ENCODE data around the gene CACNB1.
"Not testable (repeated sequence)": the region's sequence is repeated elsewhere in the genome, so short reads cannot be mapped to it uniquely, and the experiment has no call there.

The CACNB1 gene

GRCh38 chr17:39173526-39174274, 23.8 kb downstream of the CACNB1 start:
- no peak for DNase-seq

GRCh38 chr17:39173080-39173479, 24.4 kb downstream of the CACNB1 start:
- DNase-seq, result no peak

GRCh38 chr17:39171933-39172332, 25.5 kb downstream of the CACNB1 start:
- no peak for DNase-seq

GRCh38 chr17:39170558-39170957, 26.9 kb downstream of the CACNB1 start:
- DNase-seq, result no peak

GRCh38 chr17:39170109-39170508, 27.4 kb downstream of the CACNB1 start:
- no peak for DNase-seq

GRCh38 chr17:39169518-39169917, 28.0 kb downstream of the CACNB1 start:
- DNase-seq, result no peak

- DNase-seq, result no peak
Measured at GRCh38 chr17:39169101-39169500, 28.4 kb downstream of the CACNB1 start.

GRCh38 chr17:39168503-39168902, 29.0 kb downstream of the CACNB1 start:
- not testable (repeated sequence) for DNase-seq

- no peak for DNase-seq
Measured at GRCh38 chr17:39167476-39167875, 30.0 kb downstream of the CACNB1 start.

GRCh38 chr17:39166437-39167335, 30.8 kb downstream of the CACNB1 start:
- DNase-seq, result no peak

GRCh38 chr17:39165841-39166349, 31.6 kb downstream of the CACNB1 start, which contains the start of gene ARL5C:
Gene ARL5C, minus strand, starts transcription at chr17:39166161. Its CDS starts 401 bp downstream, at chr17:39165760.
- no peak for DNase-seq

GRCh38 chr17:39165178-39165840, 32.2 kb downstream of the CACNB1 start:
- no peak for DNase-seq

GRCh38 chr17:39164675-39165143, 32.8 kb downstream of the CACNB1 start:
- peak; percentile 95 for DNase-seq

GRCh38 chr17:39161962-39162361, 35.5 kb downstream of the CACNB1 start:
- no peak for DNase-seq

- no peak for DNase-seq
Measured at GRCh38 chr17:39158623-39159022, 38.8 kb downstream of the CACNB1 start.

GRCh38 chr17:39156491-39156890, 41.0 kb downstream of the CACNB1 start:
- peak; percentile 55 for DNase-seq

GRCh38 chr17:39155654-39156053, 41.8 kb downstream of the CACNB1 start:
- no peak for DNase-seq

GRCh38 chr17:39153599-39154051, 43.8 kb downstream of the CACNB1 start:
- peak; percentile 92 for DNase-seq

GRCh38 chr17:39151943-39152818, 45.3 kb downstream of the CACNB1 start:
- DNase-seq, result no peak

- DNase-seq, result no peak
Measured at GRCh38 chr17:39151150-39151942, 46.1 kb downstream of the CACNB1 start, which contains the start of gene PLXDC1. Gene PLXDC1, minus strand, starts transcription at chr17:39151637. Its CDS starts 200 bp downstream, at chr17:39151437.

GRCh38 chr17:39150795-39151149, 46.7 kb downstream of the CACNB1 start:
- no peak for DNase-seq

All from EL (cell line).